ENCODE measurements around the gene KRT7.

KRT7 gene

DNA sequence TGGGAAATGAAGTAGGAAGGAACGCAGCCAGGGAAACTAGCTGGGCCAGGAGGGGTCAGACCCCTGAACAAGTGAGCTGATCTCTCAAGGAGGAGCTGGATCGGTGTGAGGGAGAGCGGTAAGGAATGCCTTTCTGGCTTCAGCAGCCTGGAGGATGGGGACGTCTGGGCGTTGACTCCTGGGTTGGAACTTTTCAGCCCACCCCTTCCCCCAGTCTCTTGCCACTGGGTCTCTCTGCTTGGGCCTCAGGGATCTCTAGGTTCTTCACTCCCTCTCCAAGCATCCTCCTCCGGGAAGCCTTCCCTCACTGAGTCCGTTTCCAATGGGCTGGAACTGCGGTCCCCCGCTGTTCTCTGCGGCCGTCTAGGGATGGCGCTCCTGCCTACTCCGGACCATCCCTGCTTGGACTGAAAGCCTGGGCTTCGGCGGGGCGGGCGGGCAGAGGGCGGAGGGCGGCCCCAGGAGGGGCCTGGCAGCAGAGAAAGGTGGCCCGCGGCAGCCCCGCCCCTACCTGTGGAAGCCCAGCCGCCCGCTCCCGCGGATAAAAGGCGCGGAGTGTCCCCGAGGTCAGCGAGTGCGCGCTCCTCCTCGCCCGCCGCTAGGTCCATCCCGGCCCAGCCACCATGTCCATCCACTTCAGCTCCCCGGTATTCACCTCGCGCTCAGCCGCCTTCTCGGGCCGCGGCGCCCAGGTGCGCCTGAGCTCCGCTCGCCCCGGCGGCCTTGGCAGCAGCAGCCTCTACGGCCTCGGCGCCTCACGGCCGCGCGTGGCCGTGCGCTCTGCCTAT, at the start of gene KRT7:
TSS of gene KRT7 (plus strand) at position 570 of the 788 bp plus-strand sequence. CDS start at position 624, 54 bp downstream.
- no peak for DNase-seq (ENCODE audit: low read depth)

DNA sequence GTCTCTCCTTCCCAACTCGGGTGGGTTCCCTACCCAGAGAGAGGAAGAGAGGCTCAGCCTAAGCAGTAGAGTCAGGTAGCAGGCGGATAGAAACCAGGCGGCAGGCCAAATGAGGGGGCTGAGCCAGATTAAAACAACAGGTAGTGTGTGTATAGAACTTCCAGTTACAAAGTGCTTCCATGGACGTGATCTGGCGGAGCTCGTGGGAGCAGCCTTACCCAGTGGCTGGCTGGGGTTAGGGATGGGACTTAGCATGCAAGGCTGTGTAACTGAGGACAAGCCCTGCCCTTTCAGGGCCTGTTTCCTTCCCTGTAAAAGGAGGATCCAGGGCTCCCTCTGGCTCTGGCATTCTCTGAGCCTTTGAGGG, 49.5 kb upstream of the KRT7 start:
- DNase-seq (ENCODE audit: low read depth) = no peak

DNA sequence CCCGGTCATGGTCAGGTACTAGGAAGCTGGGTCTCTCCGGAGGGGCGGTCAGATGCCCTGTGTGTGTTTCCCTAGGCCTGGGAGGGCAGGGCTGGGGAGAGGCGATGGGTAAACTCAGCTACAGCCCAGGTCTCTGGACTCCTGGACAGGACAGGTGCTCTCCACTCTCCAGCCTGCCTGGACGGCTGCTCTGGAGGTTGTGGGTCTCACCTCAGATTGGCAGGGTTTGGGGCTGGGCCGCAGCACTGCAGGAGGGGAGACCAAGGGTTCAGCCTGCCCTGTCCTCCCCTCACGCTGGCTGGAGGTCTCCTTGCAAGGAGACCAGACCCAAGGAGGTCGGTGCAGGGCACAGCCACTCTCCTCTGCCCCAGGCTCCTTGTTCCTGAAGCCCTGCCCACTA, 49.1 kb upstream of the KRT7 start:
- DNase-seq (ENCODE audit: low read depth) = no peak

DNA sequence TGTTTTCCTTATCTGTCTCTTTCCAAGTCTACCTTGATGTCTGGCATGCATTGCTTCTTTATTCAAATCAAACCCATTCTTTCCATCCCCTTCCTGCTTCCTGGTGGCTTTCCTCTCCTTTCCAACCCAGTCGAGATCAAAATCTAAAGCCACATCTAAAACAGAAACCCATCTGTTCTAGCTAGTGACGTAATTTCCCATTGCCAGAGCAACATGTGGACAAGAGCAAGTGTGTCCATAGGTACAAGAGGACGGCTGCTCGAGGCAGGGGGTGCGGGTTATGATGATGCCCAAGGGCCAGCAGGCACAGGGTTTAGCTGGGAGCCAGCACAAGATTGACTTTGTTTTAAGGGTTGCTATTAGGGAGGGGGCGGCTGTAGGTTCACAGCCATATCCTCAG, 48.2 kb upstream of the KRT7 start:
- DNase-seq (ENCODE audit: low read depth) = no peak

DNA sequence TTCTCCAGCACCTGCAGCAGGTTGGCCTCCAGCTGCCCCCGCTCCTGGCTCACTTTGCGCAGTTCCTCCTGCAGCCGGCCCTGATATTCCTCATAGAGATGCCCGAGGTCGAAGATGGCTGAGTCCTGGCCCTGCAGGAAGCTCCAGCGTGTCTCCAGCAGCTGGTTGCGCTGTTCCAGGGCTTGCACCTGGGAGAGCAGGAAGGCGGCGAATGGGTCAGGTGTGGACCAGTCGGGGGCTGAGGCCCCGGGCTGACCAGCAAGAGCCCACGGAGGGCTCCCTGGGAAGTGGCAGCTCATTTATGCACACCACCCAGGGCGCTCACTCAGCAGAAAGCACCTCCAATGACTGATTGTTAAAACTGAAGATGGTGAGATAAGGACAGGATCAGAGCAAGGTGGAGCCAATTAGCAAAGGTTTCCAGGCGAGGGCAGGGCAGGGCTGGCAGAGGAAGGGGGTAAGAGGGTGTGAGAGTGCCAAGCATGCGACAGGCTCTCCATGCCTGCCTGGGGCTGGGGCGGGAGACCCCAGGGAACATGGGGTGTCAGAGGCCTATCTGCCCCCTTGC, 47.6 kb upstream of the KRT7 start:
- DNase-seq (ENCODE audit: low read depth) = no peak

DNA sequence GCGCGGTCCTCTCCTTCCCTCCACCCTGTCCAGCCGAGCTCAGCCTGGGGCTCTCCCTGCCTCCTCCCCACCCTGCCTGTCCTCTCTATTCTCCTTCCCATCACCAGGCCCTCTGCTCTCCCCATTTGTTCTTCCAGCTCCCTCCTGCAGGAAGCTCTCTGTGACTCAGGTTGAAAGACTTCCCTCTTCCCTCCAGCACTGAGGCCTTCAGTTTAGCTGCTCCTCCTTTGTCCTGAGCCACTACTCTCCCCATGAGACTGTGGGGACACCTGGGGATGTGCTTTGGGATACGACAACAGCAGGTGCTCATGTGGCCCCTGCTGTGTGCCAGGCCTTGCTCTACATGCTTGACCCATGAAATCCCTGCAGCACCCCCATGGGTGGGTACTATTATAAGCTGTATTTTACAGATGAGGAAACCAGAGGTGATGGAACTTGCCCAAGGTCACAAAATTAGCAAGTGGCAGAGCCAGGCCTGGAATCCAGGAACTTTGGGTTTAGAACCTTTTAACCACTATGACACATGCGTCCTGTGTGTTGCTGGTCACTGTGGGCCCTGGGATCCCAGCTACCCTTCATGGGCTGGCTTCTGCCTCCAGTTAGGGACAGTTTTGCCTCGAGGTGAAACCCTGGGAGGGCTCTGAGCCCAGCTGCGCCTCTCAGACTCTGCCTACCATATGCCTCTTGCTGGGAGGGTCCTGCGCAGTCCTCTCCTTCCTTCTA, 46.8 kb upstream of the KRT7 start:
- DNase-seq (ENCODE audit: low read depth) = no peak

DNA sequence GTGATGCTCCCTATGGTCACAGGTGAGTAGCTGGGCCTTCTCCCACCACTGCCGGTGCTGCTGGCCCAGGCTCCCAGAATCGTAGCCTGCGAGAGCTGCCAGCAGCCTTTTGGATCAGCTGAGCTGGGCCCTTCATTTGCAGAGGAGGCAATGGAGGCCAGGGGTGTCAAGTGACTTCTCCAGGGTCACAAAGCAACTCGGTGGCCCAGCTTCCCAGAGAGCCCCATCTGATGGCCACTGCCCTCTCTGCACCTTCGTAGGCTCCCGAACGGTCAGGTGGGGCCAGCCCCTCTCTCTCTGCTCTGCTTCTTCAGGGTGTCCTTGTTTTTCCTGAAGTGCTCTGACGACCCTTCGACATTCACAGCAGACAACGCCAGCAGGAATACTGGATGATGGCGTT, 45.8 kb upstream of the KRT7 start:
- DNase-seq (ENCODE audit: low read depth) = no peak

DNA sequence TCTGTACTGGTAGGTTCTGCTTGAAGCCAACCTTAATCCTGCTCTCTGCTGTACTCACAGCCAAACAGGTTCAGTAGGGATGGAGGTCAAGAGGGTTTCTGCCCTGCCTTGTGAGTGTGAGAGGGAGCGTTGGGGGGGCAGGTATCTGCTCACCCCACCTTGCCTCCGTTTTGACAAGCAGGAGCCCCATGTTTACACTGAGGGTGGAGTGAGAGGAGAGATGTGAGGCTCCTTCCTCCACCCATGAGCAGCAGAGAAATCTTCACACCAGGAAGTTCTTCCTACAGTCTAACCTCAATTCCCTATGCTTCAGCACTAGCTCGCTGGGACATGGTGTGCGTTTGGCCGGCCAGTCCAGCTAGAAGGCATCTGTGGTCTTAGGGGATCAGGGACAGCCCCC, 45.4 kb upstream of the KRT7 start:
- DNase-seq (ENCODE audit: low read depth) = no peak

DNA sequence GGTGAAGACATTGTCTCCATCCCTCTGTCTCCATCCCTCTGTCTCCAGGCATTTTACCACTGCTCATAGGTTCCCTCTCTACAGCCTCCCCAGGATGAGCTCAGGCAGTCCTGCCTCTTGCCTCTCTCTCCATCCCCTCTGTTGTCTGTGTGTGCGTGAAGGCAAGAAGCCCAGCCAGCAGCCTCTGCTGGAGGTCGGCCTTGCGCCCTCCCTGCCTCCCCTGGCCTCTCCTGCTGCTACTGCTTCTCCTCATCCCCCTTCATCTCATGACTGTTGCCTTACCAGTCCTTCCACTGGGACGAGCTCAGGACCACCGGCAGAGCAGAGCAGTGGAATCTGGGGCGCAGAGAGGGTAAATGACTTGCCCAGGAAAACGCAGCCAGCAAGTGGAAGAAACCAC, 44.4 kb upstream of the KRT7 start:
- no peak for DNase-seq (ENCODE audit: low read depth)

DNA sequence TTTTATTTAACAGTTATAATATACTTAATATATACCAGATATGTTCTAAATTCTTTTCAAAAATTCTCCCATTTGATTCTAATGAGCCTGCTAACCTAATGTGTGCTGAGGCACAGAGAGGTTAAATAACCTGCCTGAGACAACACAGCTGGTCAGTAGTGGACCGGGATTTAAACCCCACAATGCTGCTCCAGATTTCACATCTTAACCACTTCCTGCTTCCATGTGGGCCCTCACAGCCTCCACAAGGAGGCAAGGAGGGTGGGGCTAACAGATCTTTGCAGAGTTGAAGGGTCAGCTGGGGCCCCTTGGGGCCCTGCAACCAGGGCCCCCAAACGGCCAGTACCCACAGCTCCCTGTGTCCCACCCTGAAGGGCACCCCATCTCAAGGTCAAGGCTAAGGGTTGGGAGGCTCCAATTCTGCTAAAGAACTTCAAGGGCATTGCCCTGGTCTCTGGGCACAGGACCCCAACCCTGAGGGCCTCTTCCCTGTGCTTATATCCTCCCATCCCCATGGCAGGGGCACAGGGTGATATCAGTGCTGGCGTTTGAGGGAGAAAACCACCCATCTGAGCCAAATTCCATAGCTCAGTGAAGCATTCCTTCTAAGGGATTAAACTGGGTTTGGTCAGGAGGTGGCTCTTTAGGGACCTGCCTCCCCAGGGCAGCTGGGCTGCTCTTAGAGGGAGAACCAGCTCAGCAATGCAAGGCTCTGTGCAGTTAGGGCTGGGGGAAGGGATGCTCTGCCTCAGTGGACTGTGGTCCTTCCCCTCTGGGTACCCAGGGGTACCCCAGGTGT, 43.5 kb upstream of the KRT7 start:
- DNase-seq (ENCODE audit: low read depth) = no peak

DNA sequence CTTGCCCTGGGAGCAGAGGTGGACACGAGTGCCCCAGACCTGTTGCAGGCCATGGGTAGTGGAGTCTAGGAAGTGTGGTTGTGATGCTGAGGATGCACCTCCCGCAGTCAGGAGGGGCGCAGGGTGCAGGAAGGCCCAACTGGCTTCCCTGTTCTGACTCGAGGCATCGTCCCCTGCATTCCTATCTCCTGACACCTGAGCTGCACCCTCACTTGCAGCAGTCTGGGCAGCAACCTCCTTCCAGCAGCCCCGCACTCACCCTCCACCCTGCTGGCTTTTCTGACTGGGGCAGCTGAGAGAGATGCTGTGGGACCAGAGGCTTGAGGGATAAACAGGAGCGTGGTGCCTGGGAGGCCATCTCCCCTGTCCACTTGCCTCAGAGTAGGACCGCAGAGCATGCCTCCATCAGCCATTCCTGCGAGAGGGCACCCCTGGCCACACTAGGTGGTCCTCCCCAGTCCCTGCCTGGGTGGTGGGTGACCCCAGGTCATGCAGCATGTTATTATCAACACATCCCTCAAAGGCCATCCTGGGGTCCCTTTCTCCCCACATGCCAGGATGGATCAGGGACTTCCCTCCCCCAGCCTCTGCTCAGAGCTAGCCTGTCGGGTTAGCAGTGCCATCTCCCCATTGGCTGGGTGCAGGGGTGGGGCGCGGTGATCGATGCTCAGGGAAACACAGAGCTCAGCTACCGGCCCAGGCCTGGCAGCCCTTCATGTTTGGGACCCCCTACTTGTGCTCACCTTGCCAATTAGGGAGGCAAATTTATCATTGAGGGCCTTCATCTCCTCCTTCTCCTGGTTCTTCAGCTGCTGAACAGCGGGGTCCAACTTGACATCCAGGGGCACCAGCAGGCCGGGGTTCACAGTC, 41.9 kb upstream of the KRT7 start:
- DNase-seq (ENCODE audit: low read depth) = no peak

DNA sequence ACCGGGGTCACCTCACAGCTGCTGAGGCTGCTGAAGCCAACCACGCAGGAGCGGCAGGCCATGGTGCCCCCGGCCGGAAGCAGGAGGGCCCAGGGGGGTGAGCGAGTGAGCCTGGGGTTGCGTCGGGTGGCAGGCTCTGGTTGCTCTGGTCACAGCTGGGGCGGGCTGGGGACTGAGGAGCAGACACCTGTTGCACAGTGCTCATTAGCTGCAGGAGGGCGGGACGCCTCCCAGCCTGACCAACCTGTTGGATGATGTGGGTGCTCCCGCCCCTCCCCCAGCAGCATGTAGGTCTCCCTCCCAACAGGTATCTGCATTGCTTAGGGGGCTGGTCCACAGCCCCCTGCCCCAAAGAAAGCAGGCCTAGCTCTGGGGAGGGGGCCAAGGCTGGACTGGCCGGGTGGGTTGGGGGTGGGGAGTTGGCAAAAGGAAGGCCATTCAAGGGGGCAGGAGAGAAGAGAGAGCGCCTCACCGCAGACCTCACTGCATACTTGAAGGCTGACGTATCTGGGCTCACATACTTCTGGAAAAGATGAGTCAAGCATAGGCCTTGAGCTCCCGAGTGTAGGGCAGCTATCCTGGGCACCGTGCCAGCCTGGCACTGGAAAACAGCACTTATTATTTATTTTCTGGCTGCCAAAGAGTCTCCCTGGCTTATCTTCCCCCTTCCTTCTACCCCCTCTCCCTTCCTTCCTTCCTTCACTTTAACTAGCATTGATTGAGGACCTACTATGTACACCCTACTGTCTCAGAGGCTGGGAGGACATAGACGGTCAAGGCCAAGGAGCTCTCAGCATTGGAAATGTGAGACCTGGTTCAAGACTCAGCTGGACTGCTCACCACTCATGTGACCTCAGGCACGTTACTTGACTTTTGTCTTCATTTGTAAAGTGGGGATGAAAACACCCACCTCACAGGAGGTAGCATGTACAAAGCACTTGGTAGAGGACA, 40.9 kb upstream of the KRT7 start, which contains the start of gene KRT80:
TSS of gene KRT80 (minus strand) at position 174 of the 951 bp plus-strand sequence. CDS start at position 62, 112 bp downstream.
- DNase-seq (ENCODE audit: low read depth) = no peak

DNA sequence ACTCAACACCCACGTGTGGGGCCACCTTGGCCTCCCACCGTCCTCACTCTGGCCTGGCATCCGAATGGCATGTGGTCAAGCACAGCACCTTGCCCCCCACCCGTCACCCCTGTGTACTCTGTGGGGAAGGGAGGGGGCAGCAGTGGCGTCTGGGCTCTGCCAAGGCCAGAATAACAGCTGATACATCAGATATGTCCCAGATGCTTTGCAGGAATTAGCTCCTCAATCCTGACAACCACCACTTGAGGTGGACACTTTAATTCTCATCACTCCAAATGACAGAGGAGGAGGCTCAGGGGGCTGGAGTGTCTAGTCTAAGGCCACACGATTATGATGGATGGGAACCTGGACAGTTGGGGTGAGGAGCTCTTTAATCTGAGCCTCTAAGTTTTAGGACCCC, 39.5 kb upstream of the KRT7 start:
- no peak for DNase-seq (ENCODE audit: low read depth)

DNA sequence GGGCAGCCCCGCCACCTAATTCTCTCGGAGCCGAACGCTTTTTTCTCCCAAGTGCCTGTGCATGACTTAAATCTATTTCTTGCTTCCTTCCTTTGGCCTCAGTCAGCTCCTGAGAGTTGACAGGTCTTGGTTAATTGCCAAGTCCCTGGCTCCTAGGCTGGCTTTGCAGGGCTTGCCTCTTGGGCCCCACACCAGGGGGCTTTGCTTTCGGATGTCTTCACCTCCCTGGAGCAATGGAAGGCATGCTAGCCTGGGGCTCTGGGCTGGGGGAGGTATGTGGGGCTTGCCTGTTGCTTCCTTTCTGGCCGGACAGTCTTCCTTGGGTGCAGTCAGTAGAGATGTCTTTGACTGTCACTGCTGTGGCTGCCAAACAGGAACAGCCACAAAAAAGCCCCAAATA, 39.1 kb upstream of the KRT7 start:
- no peak for DNase-seq (ENCODE audit: low read depth)

DNA sequence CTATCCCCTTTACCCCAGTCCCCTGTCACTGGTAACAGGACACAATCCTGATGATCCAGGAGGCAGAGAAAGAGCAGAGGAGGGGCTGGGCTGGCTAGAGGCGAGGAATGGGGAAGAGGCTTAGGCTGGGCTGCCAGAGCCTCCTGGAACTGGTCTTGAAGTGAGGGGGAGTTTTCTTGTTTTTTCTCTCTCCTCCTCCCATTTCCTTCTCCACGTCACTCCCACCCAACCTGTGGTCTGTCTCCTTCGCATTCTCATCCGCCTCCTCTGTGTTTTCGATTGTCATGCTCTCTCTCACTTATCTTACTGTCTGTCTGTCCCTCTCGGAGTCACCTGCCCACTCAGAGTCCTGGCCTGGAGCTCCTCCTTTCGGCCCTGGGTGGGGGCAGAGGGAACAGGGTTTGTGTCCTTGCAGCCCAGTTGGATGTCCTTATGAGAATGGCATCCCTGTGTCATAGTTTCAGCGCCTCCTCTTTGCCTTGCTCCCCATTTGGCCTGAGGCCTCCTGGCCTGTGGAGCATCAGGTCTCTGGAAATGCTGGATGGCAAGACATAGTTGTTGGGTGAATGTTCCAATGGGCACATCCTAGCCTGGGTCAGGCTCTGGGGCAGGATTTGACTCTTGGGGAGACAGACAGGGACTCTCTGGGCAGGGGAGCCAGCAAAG, 37.8 kb upstream of the KRT7 start:
- no peak for DNase-seq (ENCODE audit: low read depth)

DNA sequence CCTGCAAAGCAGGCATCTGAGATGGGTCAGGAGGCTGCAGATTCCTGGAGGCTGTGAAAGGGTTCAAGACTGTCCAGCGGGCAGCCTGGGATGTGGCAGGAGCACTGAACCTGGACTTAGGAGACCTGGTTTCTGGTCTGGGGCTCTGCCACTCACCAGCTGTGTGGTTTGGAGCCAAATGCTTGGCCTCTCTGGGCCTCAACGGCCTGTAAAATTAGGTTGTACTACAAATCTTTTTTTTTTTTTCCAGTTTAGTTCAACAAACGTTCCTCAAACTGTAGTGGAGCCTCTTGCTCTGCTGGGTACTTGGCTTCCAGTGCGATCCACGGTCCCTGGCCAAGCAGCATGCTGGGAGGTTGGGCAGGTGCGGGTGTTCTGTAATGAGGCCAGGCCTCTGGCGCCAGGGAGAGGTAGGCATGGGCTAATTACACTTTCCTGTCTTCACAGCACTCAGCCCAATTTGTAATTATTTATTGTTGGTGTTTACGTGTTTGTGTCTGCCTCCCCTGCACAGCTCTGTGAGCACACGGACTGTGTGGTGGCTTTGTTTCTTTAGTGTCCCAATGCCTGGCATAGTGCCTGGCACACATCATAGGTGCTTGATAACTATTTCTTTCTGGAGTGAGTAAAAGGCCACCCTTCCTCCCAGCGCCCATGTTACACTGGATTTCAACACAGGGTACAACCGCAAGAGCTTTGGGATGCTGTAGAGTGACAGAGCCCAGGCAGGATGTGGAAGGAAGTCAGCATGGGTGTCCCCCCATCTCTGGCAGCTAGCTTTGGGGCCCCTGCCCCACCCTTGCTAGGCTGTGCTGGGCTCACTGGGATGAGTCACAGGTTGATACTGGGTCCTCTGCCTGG, 35.4 kb upstream of the KRT7 start:
- DNase-seq (ENCODE audit: low read depth) = no peak

DNA sequence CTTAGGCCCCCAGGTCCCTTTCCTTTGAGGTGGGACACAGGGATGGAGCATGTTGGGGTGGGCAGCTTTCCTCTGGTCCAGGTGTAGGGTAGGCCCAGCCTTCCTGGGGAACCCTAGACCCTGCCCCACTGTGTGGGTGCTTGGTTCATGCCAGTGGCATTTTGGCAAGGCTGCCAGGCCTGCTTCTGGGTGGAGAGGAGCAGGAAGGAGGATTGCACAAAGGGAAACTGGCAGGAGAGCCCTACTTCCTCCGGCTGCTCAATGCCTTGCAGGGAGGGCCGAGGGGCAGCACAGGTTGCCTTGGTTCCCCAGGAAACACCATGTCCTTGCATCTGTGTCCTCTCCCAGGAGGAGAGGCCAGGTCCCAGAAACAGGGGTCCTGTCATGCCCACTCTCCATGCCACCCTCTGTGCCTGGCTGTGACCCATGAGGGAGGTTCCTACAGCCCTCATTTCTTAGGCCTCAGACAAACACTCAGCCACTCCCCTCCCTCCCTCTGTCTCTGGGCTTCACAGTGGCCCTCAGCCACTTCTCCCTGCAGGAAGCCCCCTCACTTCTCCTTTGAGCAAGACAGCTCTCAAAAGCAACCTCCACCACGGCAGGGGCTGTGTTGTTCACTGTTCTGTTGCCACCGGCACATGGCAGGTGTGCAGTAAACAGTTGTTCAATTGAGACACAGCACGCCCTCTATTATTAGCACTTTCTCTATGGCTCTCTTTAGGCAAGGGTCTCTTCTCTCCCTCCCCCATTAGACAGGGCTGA, 34.4 kb upstream of the KRT7 start:
- DNase-seq (ENCODE audit: low read depth) = no peak

Measured in activated gamma-delta T cell treated with anti-CD3 and anti-CD28 coated beads, Interleukin-2, amount 50 U/mL, for 16 hours (primary cell).